Stimulated activated effector memory CD8-positive, alpha-beta T cell treated with anti-CD3 and anti-CD28 coated beads, Interleukin-12 subunit alpha, Interleukin-12 subunit beta, amount 100 ng/mL, for 72 hours (primary cell): ENCODE results near the gene RHOV.

ENCODE experiments used
- ATAC-seq: fragments of 150-1000 bp; cut with Tn5 transposase; 2 replicates; pipeline ENCODE4 v1.10.0; 2021
- DNase-seq, 2 donors: peaks; one replicate each; pipeline ENCODE4 v3.0.0; 2021 to 2022; ENCODE audit warnings: low spot score in 2 of 2
- H3K27ac Mint-ChIP-seq: one replicate; pipeline ENCODE4 v1.8.0; 2022; ENCODE audit warnings: mild to moderate bottlenecking, mixed read lengths
- H3K36me3 Mint-ChIP-seq: one replicate; pipeline ENCODE4 v1.8.0; 2022; ENCODE audit warnings: mild to moderate bottlenecking, mixed read lengths
- H3K4me1 Mint-ChIP-seq: one replicate; pipeline ENCODE4 v1.8.0; 2022; ENCODE audit warnings: mixed read lengths
- H3K4me3 Mint-ChIP-seq: one replicate; pipeline ENCODE4 v1.8.0; 2022; ENCODE audit warnings: mild to moderate bottlenecking, mixed read lengths
- H3K9me3 Mint-ChIP-seq: one replicate; pipeline ENCODE4 v1.8.0; 2022; ENCODE audit warnings: mixed read lengths

The RHOV gene

DNA sequence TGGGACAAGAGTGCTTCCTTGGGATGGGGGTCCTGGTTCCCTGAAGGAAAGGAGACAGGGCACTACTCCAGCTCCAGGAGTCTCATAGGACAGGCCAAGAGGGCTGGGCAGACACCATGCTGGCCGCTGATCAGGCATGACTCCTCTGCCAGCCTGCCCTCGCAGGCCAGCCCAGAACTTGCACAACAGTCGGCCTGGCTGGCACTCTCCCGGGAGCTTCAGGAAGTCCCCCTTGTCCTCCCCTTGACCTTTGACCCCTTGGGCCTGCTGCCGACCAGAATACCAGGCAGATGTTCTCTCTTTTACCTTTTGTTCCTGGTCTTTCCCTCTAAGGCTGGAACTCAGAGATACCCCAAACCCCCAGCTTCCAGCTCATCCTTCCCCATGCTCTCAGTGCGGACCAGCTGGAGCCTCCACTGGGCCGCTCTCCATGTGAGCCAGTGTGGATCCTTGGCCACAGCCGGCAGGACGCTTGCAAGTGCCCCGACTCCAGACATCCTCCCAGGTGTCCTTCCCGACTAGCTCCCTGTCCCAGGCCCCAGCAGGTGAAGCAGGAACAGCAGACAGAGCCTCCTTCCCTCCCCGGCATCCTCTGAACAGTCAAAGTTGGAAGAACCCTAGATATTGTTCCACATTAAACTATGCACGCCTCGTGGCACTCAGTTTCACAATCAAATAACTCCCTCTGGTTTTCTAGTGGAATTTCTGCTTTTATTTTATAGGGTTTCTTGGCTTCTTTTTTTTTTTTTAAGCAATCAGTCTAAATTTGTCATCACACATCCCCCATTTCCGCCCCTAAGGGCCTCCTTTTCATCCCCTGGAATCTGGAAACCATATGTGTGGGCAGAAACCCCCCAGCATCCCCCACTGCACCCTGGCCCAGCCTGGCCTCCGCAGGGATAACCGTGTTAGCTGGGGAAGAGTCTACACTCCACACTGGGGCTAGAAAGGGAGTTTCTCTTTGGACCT lies 35.9 kb upstream of the RHOV start:
- no peak overlapping the region for H3K4me3 Mint-ChIP-seq
- H3K36me3 Mint-ChIP-seq: peaks cover 1% of the 10 kb centered on the region
- ATAC-seq: no peak
- no peaks in the 10 kb centered on the region for H3K9me3 Mint-ChIP-seq
- peak overlapping the region; percentile 50 for H3K27ac Mint-ChIP-seq
- H3K4me1 Mint-ChIP-seq: peaks cover 16% of the 10 kb centered on the region
- DNase-seq: no peak

DNA sequence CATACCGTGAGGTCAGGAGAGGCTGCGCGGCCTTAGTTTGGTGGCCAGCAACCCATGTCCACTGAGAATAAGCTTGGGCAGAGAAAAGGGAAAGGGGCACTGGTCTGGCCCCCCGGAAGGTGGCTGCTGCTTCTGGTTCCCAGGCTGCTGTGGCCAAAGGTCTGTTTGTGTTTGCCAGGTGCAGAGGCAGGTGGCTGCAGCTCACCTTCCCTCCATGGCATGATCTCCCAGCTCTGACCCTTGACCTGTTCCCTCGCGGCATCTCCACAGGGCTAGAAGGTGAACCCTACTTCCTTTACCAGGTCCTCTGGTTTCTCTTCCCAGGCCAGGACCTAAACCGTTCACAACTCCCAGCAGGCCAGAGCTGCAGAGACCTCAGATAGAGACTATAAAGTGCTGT lies 34.1 kb upstream of the RHOV start:
- DNase-seq: no peak
- Mint-ChIP-seq H3K9me3 (no peaks in the 10 kb centered on the region), H3K27ac (peak overlapping the region; percentile 94), H3K4me3 (peak overlapping the region; percentile 79), H3K4me1 (peaks cover 35% of the 10 kb centered on the region), H3K36me3 (peaks cover 20% of the 10 kb centered on the region)
- no peak for ATAC-seq

DNA sequence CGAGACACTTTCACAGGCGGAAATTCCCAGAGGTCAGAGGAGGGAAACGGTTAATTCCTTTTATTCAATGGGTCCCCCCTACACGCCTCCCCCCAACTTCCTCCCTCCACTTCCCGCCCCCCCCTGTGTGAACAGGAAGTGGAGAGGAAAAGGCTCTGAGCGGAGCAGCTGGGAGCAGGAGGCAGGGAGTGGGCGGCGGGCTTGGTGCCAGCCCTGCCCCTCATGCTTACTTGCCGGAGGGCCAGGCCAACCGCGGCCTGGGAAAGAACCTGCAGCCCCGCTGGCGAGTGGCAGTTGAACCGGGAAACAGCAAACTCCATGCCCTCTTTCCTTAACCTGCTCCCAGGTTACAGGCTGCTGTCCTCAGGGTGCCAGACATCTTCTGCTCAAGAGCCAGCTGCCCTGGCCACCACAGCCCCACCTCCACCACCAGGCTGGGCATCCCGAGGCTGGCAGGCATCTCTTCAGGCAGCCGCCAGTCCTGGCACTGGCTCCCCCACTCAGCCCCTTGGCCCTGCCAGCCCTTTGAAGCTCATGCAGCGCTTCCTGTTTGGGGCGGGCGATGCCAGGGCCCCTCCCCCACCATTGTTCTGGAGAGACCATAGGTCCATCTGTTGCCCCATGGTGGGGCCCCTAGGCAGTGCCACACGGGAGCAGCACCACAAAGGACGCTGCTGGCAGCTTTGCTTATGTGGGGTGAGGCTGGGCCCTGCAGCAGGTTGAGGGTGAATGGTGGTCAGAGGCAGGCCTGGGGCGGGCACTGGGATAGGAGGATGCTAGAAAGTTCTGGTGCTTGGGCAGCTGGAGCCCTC lies 33.2 kb upstream of the RHOV start:
- H3K27ac Mint-ChIP-seq: peak overlapping the region; percentile 94

DNA sequence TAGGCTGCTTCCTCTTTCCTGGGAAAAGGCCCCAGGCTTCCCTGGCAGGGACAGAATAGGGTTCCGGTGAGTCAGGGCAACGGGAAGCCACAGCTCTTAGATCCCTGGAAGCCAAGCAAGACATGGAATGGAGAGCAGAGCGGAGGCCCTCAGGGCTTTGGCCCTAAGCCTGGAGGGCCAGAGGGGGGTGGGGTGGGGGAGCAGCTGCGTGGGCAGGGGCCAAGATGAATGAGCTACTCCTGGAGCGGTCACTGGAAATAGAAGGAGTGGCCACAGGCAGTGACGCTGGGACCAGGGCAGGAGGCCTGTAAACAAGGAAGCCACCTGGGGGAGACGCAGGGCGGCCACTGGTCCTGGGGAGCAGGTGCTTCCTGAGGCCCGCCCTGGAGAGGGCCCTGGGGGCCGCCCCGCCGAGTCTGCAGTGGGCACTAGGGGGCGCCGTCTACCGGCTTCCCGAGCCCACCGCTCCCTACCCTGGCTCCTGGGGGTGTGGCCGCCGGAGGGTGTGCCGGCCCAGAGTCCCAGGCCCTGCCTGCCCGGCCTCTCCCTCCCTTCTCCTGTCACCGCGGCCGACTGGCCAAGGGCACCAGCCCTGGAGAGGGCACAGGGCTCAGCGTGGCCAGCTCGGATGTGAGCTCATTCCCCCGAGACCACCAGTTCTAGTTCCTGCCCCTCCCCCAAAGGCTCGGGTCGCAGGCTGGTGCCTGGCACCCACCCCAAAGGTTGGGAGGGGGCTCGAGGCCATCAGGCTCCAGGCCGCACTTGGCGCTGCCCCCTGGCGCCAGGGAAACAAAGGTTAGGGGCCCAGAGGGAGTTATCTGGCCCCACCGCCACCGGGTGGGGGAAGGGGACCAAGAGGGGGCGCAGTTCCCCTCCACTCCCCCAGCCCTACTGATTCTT lies 32.3 kb upstream of the RHOV start:
- peaks cover 44% of the 10 kb centered on the region for H3K4me1 Mint-ChIP-seq
- H3K36me3 Mint-ChIP-seq: peaks cover 37% of the 10 kb centered on the region
- ATAC-seq (peak; percentile 87), DNase-seq (peak; percentile 76 to 91)
- no peaks in the 10 kb centered on the region for H3K9me3 Mint-ChIP-seq
- H3K4me3 Mint-ChIP-seq: peak overlapping the region; percentile 79
- H3K27ac Mint-ChIP-seq: peak overlapping the region; percentile 94

More for the DNA sequence above, 33.2 kb upstream of the RHOV start:
- peaks cover 29% of the 10 kb centered on the region for H3K36me3 Mint-ChIP-seq
- H3K4me1 Mint-ChIP-seq: peaks cover 44% of the 10 kb centered on the region
- H3K4me3 Mint-ChIP-seq: peak overlapping the region; percentile 79
- peak in 1 of 2 donors; percentile 76 for DNase-seq
- peak; percentile 33 for ATAC-seq
- H3K9me3 Mint-ChIP-seq: no peaks in the 10 kb centered on the region

DNA sequence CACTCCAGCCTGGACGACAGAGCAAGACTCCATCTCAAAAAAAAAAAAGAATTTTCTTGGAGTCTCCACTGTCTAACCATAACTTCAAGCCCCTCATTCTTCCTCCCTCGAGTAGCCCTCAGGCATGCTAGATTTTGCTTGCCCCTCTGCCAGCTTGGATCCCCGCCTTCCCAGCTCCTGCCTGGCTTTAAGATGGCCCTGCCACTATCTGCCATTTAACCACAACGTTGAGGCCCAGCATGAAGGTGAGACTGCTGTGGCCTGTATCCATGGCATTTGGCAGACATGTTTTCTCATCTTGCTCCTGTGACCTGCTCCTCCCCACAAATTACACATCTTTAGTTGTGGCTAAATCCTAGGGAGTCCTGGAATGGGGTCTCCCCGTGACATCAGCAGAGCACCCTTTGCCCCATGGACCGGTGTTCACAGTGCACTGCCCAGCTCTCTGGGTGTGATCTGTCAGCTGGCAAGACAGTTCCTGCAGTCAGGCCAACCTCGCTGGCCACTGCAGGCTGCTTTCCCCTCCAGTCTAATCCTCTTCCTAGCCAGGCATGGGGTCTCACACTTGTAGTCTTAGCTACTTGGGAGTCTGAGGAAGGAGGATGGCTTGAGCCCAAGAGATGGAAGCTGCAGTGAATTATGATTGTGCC lies 30.6 kb upstream of the RHOV start:
- DNase-seq (no peak), ATAC-seq (no peak)
- Mint-ChIP-seq H3K27ac (peak overlapping the region; percentile 65), H3K4me1 (peaks cover 52% of the 10 kb centered on the region), H3K9me3 (no peaks in the 10 kb centered on the region), H3K36me3 (peaks cover 46% of the 10 kb centered on the region), H3K4me3 (no peak overlapping the region)

DNA sequence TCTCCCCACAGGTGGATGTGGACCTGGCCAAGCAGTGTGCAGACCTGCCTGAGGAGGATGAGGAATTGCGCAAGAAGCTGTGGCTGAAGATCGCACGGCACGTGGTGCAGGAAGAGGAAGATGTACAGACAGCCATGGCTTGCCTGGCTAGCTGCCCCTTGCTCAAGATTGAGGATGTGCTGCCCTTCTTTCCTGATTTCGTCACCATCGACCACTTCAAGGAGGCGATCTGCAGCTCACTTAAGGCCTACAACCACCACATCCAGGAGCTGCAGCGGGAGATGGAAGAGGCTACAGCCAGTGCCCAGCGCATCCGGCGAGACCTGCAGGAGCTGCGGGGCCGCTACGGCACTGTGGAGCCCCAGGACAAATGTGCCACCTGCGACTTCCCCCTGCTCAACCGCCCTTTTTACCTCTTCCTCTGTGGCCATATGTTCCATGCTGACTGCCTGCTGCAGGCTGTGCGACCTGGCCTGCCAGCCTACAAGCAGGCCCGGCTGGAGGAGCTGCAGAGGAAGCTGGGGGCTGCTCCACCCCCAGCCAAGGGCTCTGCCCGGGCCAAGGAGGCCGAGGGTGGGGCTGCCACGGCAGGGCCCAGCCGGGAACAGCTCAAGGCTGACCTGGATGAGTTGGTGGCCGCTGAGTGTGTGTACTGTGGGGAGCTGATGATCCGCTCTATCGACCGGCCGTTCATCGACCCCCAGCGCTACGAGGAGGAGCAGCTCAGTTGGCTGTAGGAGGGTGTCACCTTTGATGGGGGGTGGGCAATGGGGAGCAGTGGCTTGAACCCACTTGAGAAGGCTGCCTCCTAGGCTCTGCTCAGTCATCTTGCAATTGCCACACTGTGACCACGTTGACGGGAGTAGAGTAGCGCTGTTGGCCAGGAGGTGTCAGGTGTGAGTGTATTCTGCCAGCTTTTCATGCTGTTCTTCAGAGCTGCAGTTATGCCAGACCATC lies 28.8 kb upstream of the RHOV start:
- Mint-ChIP-seq H3K27ac (no peak overlapping the region), H3K36me3 (peaks cover 59% of the 10 kb centered on the region), H3K4me3 (no peak overlapping the region), H3K4me1 (peaks cover 46% of the 10 kb centered on the region), H3K9me3 (no peaks in the 10 kb centered on the region)
- DNase-seq (no peak), ATAC-seq (no peak)

DNA sequence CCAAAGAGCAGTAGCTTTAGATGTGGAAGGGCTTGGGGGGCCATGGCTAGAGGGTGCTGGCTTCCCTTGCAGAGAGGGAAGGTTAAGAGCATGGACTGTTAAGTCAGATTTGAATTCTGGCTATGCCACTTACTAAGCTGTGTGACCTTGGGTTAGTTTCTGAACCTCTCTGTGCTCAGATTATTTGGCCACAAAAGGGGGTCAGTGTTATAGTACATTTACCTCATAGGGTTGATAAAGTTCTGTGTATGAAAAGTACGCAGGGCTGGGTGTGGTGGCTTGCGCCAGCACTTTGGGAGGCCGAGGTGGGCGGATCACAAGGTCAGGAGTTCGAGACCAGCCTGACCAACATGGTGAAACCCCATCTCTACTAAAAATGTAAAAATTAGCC lies 27.0 kb upstream of the RHOV start:
- Mint-ChIP-seq H3K36me3 (peaks cover 77% of the 10 kb centered on the region), H3K27ac (no peak overlapping the region)

DNA sequence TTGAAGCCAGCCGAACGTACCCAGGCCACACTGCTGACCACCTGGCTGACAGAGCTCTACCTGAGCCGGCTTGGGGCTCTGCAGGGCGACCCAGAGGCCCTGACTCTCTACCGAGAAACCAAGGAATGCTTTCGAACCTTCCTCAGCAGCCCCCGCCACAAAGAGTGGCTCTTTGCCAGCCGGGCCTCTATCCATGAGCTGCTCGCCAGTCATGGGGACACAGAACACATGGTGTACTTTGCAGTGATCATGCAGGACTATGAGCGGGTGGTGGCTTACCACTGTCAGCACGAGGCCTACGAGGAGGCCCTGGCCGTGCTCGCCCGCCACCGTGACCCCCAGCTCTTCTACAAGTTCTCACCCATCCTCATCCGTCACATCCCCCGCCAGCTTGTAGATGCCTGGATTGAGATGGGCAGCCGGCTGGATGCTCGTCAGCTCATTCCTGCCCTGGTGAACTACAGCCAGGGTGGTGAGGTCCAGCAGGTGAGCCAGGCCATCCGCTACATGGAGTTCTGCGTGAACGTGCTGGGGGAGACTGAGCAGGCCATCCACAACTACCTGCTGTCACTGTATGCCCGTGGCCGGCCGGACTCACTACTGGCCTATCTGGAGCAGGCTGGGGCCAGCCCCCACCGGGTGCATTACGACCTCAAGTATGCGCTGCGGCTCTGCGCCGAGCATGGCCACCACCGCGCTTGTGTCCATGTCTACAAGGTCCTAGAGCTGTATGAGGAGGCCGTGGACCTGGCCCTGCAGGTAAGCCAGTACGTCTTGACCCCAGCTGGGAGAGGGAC lies 26.4 kb upstream of the RHOV start:
- no peak overlapping the region for H3K4me3 Mint-ChIP-seq
- ATAC-seq (no peak), DNase-seq (no peak)
- H3K9me3 Mint-ChIP-seq: no peaks in the 10 kb centered on the region
- H3K27ac Mint-ChIP-seq: no peak overlapping the region
- peaks cover 81% of the 10 kb centered on the region for H3K36me3 Mint-ChIP-seq
- peaks cover 44% of the 10 kb centered on the region for H3K4me1 Mint-ChIP-seq

More for the DNA sequence above, 27.0 kb upstream of the RHOV start:
- no peak for DNase-seq
- peaks cover 38% of the 10 kb centered on the region for H3K4me1 Mint-ChIP-seq
- H3K9me3 Mint-ChIP-seq: no peaks in the 10 kb centered on the region
- H3K4me3 Mint-ChIP-seq: no peak overlapping the region
- ATAC-seq: no peak

DNA sequence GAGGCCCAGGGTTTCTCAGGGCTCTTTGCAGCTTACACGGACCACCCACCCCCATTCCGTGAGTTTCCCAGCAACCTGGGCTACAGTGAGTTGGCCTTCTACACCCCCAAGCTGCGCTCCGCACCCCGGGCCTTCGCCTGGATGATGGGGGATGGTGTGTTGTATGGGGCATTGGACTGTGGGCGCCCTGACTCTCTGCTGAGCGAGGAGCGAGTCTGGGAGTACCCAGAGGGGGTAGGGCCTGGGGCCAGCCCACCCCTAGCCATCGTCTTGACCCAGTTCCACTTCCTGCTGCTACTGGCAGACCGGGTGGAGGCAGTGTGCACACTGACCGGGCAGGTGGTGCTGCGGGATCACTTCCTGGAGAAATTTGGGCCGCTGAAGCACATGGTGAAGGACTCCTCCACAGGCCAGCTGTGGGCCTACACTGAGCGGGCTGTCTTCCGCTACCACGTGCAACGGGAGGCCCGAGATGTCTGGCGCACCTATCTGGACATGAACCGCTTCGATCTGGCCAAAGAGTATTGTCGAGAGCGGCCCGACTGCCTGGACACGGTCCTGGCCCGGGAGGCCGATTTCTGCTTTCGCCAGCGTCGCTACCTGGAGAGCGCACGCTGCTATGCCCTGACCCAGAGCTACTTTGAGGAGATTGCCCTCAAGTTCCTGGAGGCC lies 25.6 kb upstream of the RHOV start:
- Mint-ChIP-seq H3K27ac (no peak overlapping the region), H3K4me3 (no peak overlapping the region), H3K9me3 (no peaks in the 10 kb centered on the region), H3K4me1 (peaks cover 49% of the 10 kb centered on the region), H3K36me3 (peaks cover 77% of the 10 kb centered on the region)
- ATAC-seq (no peak), DNase-seq (no peak)

DNA sequence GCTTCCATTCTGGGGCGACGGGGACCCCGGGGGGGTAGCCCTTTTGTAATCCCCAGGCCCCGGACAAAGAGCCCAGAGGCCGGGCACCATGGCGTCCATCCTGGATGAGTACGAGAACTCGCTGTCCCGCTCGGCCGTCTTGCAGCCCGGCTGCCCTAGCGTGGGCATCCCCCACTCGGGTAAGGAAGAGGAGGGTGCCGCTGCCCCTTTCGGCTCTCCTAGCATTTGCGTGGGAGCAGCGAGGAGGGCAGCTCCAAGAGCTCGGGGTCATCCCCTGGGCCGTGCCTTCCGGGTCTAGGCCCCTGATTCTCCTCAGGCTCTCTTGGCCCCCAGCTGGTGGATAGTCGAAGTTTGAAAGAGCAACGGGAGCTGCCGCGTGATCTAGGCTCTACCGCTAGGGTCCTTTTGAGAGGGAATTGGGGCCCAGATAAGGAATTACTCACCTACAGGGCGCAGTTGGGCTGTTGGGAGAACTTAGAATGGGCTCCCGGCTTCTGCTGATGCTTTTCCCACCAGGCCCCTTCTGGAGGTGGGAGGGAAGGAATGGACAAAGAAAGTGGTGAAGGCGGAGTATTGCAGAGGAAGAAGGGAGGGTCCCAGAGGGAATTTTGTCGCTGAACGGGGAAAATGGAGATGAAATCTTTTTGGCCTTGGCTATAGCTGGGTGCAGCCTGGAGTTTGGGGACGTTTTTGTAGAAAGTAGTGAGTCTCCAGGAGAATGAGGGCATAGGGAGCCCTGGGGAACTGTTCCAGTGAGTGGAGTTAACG lies 20.8 kb upstream of the RHOV start:
- Mint-ChIP-seq H3K9me3 (no peaks in the 10 kb centered on the region), H3K36me3 (peaks cover 41% of the 10 kb centered on the region), H3K4me1 (peaks cover 53% of the 10 kb centered on the region), H3K4me3 (peak overlapping the region; percentile 99), H3K27ac (peak overlapping the region; percentile 95)
- DNase-seq (peak in 1 of 2 donors; percentile 77), ATAC-seq (peak; percentile 73)

DNA sequence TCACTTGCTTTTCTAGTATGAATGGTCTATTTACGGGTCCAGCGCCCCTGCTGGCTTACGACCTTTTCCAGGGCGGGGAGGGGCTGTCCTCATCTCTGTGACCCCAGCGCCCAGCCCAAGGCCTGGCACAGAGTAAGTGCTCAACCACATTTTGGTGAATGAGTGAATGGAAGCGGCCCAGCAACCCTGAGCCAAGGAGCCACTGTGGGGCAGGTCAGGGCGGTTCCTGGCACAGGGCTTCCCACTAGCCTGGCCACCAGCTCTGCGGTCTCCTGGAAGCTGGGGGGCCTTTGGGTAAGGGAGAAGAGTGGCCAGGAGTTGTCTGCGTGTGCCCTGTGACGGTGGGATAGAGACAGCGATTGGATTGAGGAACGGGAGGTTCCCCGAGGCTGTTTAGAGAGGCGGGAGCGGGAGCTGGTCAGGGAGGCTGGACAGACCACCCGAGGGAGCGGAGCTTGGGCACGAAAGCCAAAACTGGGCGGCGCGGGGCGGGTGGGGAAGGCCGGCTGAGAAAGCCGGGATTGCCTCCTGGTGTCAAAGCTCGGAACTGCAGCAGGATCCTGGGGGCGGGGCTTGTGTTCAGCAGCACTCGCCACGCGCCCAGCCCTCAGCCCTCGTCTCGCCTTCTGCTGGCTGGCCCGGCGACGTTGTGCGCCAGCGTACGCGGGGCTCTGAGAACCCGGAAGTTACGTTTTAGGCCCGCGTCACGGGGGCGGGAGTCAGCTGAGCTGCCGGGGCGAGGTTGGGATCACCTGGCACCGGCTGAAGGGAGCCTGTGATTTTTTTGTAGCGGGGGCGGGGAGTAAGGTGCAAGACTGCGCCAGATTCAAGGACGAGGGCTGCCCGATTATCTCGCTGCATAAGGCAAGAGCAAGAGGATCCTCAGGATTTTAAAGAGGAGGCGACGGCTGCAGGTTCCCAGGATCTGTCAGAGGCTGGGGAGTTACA lies 20.0 kb upstream of the RHOV start, which contains the start of gene VPS18:
TSS of gene VPS18 (plus strand) at position 718 of the 948 bp plus-strand sequence. CDS start 319 bp downstream, outside the sequence.
- H3K9me3 Mint-ChIP-seq: no peaks in the 10 kb centered on the region
- peak; percentile 98 for ATAC-seq
- H3K36me3 Mint-ChIP-seq: peaks cover 40% of the 10 kb centered on the region
- DNase-seq: peak; percentile 100
- peaks cover 53% of the 10 kb centered on the region for H3K4me1 Mint-ChIP-seq
- peak within 1 kb of the TSS; percentile 99 for H3K4me3 Mint-ChIP-seq
- H3K27ac Mint-ChIP-seq: peak within 1 kb of the TSS; percentile 95
